A549 (cell line): ENCODE measurements around the gene PEF1. TPM values are rescaled to one million over a fixed set of nuclear protein-coding genes. Genes with fewer than 3 reads are reported as not detected.

Experiments used
- ATAC-seq, 2 experiments: fragments of 200-7000 bp in 1 of 2; fragments of >200 bp in 1 of 2; cut with Nextera tagmentation in 1 of 2; cut with Tn5 transposase in 1 of 2; 3 replicates each; pipeline versions ENCODE4 v1.8.0 to v1.9.1; 2018 to 2020; ENCODE audit warnings: mild to moderate bottlenecking in 1 of 2, moderate library complexity in 1 of 2
- CTCF ChIA-PET: fragments of 300-600 bp; sonication (Branson Sonifier 250); formaldehyde crosslinking; extraction: SDS; loops from one replicate; lab custom pipeline; 2021; ENCODE audit warnings: antibody characterized with exemption, inconsistent platforms; lab: Yijun Ruan, JAX
- POLR2A ChIA-PET: fragments of 350-600 bp; formaldehyde crosslinking; extraction: SDS; loops from one replicate; lab custom pipeline; 2021; ENCODE audit warnings: antibody characterized with exemption, inconsistent platforms; lab: Yijun Ruan, JAX
- DNase-seq, 2 experiments: peaks; one replicate each; pipeline versions ENCODE4 v3.0.0 to v3.0.0-alpha.2; 2011 to 2016; ENCODE audit warnings: low read depth in 1 of 2, low spot score in 1 of 2
- FAIRE-seq: peaks from 2 replicates; lab custom pipeline; 2011; peaks lifted over from hg19 to GRCh38; lab: Jason Lieb, UNC
- H3K27ac ChIP-seq, 2 experiments: fragments of >200 bp; sonication (Bioruptor Twin); formaldehyde crosslinking; 3 replicates each; pipeline ENCODE4 v1.5.1; 2016 to 2017
- H3K4me1 ChIP-seq: fragments of >200 bp; sonication (Bioruptor Twin); formaldehyde crosslinking; 3 replicates; pipeline ENCODE4 v1.6.1; 2016
- H3K4me2 ChIP-seq: fragments of >200 bp; sonication (Bioruptor Twin); formaldehyde crosslinking; 3 replicates; pipeline ENCODE4 v1.6.1; 2016
- H3K4me3 ChIP-seq: fragments of >200 bp; sonication (Bioruptor Twin); formaldehyde crosslinking; 3 replicates; pipeline ENCODE4 v1.5.1; 2016
- H3K9me3 ChIP-seq: fragments of >200 bp; sonication (Bioruptor Twin); formaldehyde crosslinking; 3 replicates; pipeline ENCODE4 v1.6.1; 2016
- ATOH8 ChIP-seq: fragments of 250-450 bp; sonication (Bioruptor Pico); IDR thresholded peaks from 2 replicates; pipeline ENCODE4 v1.5.0; 2020; ENCODE audit warnings: low read depth, mild to moderate bottlenecking, moderate library complexity
- BCL3 ChIP-seq: fragments of >200 bp; sonication (Bioruptor Twin); formaldehyde crosslinking; IDR thresholded peaks from 3 replicates; pipeline ENCODE4 v1.6.1; 2016
- BHLHE40 ChIP-seq: IDR thresholded peaks from 2 replicates; pipeline ENCODE4 v1.6.1; 2012; ENCODE audit warnings: low read depth, low read length, inconsistent platforms
- CBX8 ChIP-seq: fragments of 200-600 bp; sonication (generic); IDR thresholded peaks from 2 replicates; pipeline ENCODE4 v1.6.1; 2016
- CEBPB ChIP-seq, 2 experiments: fragments of >200 bp in 1 of 2; sonication (Bioruptor Twin) in 1 of 2; formaldehyde crosslinking in 1 of 2; IDR thresholded peaks; 2 replicates each; pipeline ENCODE4 v1.6.1; 2012 to 2016
- EHF ChIP-seq: fragments of 250-450 bp; sonication (Bioruptor Pico); IDR thresholded peaks from 2 replicates; pipeline ENCODE4 v1.5.0; 2020; ENCODE audit warnings: mild to moderate bottlenecking
- EP300 ChIP-seq, 2 experiments: fragments of >200 bp; sonication (Bioruptor Twin); formaldehyde crosslinking; IDR thresholded peaks; 2 replicates in 1 of 2; 3 replicates in 1 of 2; pipeline ENCODE4 v1.6.1; 2016 to 2017
- ESRRA ChIP-seq: fragments of 150-350 bp; IDR thresholded peaks from 2 replicates; pipeline ENCODE4 v1.6.1; 2014; ENCODE audit warnings: mild to moderate bottlenecking, low read length, borderline replicate concordance
- FOSB ChIP-seq: fragments of 250-450 bp; sonication (Bioruptor Pico); IDR thresholded peaks from 2 replicates; pipeline ENCODE4 v1.5.0; 2020; ENCODE audit warnings: mild to moderate bottlenecking, moderate library complexity
- FOSL2 ChIP-seq, 2 experiments: fragments of 450-650 bp in 1 of 2; fragments of >200 bp in 1 of 2; sonication (Bioruptor Twin) in 1 of 2; formaldehyde crosslinking; IDR thresholded peaks; 2 replicates each; pipeline versions ENCODE4 v1.5.0 to v1.6.1; 2016 to 2020; ENCODE audit warnings: mild to moderate bottlenecking in 1 of 2, moderate library complexity in 1 of 2
- FOXS1 ChIP-seq: fragments of 250-450 bp; sonication (Bioruptor Pico); IDR thresholded peaks from 2 replicates; pipeline ENCODE4 v1.5.0; 2020; ENCODE audit warnings: mild to moderate bottlenecking, moderate library complexity
- HOXB13 ChIP-seq: fragments of 250-450 bp; sonication (Bioruptor Pico); IDR thresholded peaks from 2 replicates; pipeline ENCODE4 v1.5.0; 2020; ENCODE audit warnings: low read depth, mild to moderate bottlenecking, moderate library complexity
- HOXB5 ChIP-seq: fragments of 250-450 bp; sonication (Bioruptor Pico); IDR thresholded peaks from 2 replicates; pipeline ENCODE4 v1.5.0; 2020; ENCODE audit warnings: mild to moderate bottlenecking, moderate library complexity
- JUN ChIP-seq, 2 experiments: fragments of >200 bp; sonication (Bioruptor Twin); formaldehyde crosslinking; IDR thresholded peaks; 2 replicates in 1 of 2; 3 replicates in 1 of 2; pipeline ENCODE4 v1.6.1; 2016 to 2017
- JUNB ChIP-seq: fragments of >200 bp; sonication (Bioruptor Twin); formaldehyde crosslinking; IDR thresholded peaks from 2 replicates; pipeline ENCODE4 v1.6.1; 2016
- MAFK ChIP-seq: fragments of 450-650 bp; IDR thresholded peaks from 2 replicates; pipeline ENCODE4 v1.6.1; 2014; ENCODE audit not compliant: partially characterized antibody
- MYC ChIP-seq: IDR thresholded peaks from 2 replicates; pipeline ENCODE4 v1.6.1; 2012; ENCODE audit warnings: mild to moderate bottlenecking, inconsistent platforms, low read length, improper control_type of control experiment, borderline replicate concordance
- NPAS2 ChIP-seq: fragments of 250-450 bp; sonication (Bioruptor Pico); IDR thresholded peaks from 2 replicates; pipeline ENCODE4 v1.8.0; 2022; ENCODE audit warnings: mild to moderate bottlenecking, moderate library complexity, borderline replicate concordance
- POLR2AphosphoS2 ChIP-seq: conservative IDR thresholded peaks from 2 replicates; pipeline ENCODE4 v1.6.1; 2012; ENCODE audit warnings: low read length, improper control_type of control experiment, inconsistent platforms
- RAD21 ChIP-seq, 2 experiments: fragments of >200 bp in 1 of 2; sonication (Bioruptor Twin) in 1 of 2; formaldehyde crosslinking in 1 of 2; IDR thresholded peaks in 1 of 2; conservative IDR thresholded peaks in 1 of 2; 2 replicates in 1 of 2; 3 replicates in 1 of 2; pipeline ENCODE4 v1.6.1; 2012 to 2018; ENCODE audit warnings: inconsistent platforms in 1 of 2
- RNF2 ChIP-seq: fragments of 200-600 bp; sonication (generic); IDR thresholded peaks from 2 replicates; pipeline ENCODE4 v1.6.1; 2016; ENCODE audit warnings: low read depth, mild to moderate bottlenecking, antibody characterized with exemption, moderate library complexity, borderline replicate concordance
- SMC3 ChIP-seq: fragments of >200 bp; sonication (Bioruptor Twin); formaldehyde crosslinking; IDR thresholded peaks from 3 replicates; pipeline ENCODE4 v1.6.1; 2018; ENCODE audit warnings: inconsistent platforms
- SREBF2 ChIP-seq: fragments of 450-650 bp; IDR thresholded peaks from 2 replicates; pipeline ENCODE4 v1.6.1; 2014; ENCODE audit warnings: mild to moderate bottlenecking, moderate library complexity
- ZC3H11A ChIP-seq: fragments of 450-650 bp; IDR thresholded peaks from 2 replicates; pipeline ENCODE4 v1.6.1; 2014; ENCODE audit warnings: antibody characterized with exemption, mild to moderate bottlenecking
- ZNF302 ChIP-seq: fragments of 250-450 bp; sonication (Bioruptor Pico); IDR thresholded peaks from 2 replicates; pipeline ENCODE4 v1.9.0; 2021; ENCODE audit warnings: inconsistent platforms, mild to moderate bottlenecking, moderate library complexity
- WGBS: methylation state at CpG from one replicate; pipeline ENCODE4 v1.1.6; 2017; ENCODE audit errors: missing lambda C conversion rate; 5-methylcytosine and 5-hydroxymethylcytosine counted together
- polyA plus RNA-seq, 4 experiments: library from polyadenylated mRNA; depleted of rRNA in 3 of 4; stranded (reverse); fragments of >200 nt; fragmentation: RNase III in 1 of 4; extraction: RNeasy Plus Mini Kit Qiagen cat#74134 plus additional on column Dnase treatment in 1 of 4; gene quantifications; 2 replicates in 3 of 4; 3 replicates in 1 of 4; pipeline ENCODE4 v1.2.3, GENCODE V29; 2011 to 2017
- TF ChIP-seq, protein P1 (sequence below): IDR thresholded peaks from 2 replicates; pipeline ENCODE4 v1.6.1; 2012
- TF ChIP-seq, protein P2 (sequence below): fragments of 200-600 bp; sonication (generic); IDR thresholded peaks from 2 replicates; pipeline ENCODE4 v1.6.1; 2016; ENCODE audit warnings: antibody characterized with exemption, mild to moderate bottlenecking, moderate library complexity
- TF ChIP-seq, protein P3 (sequence below): fragments of 250-450 bp; sonication (Bioruptor Pico); IDR thresholded peaks from 2 replicates; pipeline ENCODE4 v1.5.0; 2021; ENCODE audit warnings: mild to moderate bottlenecking, moderate library complexity, borderline replicate concordance

Gene PEF1
- polyA plus RNA-seq, 2 of the 4 experiments (the other 2 are of a cell fraction) = 38.3 to 47.6 TPM

GRCh38 chr1:31605908-31606427 lies 38.7 kb downstream of the PEF1 start:
- 80% methylated on average over 4 of the region's 4 CpGs for WGBS
- ATAC-seq = no peak
- no peaks in the 10 kb centered on the region for H3K4me1 ChIP-seq
- no peak overlapping the region for H3K4me3 ChIP-seq
- ChIA-PET CTCF (interaction anchor here (1.2 to 3.2 kb wide), 2 partner anchors 12 to 41 kb away, joined by 3 to 13 read pairs; no protein-coding TSS in a partner anchor), POLR2A (no interaction called here)
- FAIRE-seq = no peak
- no peak for DNase-seq
- no peak overlapping the region for H3K27ac ChIP-seq
- H3K9me3 ChIP-seq = no peaks in the 10 kb centered on the region
- TF ChIP-seq, protein P1, sequence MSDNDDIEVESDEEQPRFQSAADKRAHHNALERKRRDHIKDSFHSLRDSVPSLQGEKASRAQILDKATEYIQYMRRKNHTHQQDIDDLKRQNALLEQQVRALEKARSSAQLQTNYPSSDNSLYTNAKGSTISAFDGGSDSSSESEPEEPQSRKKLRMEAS = no peak
- TF ChIP-seq HOXB5 (CRISPR knock-in tag) = no peak
- TF ChIP-seq CEBPB (IDR thresholded peaks at IDR 0.05) = no peak
- TF ChIP-seq ATOH8 = no peak
- TF ChIP-seq MYC = no peak
- TF ChIP-seq ZNF302 (CRISPR knock-in tag) = no peak
- no peak for TF ChIP-seq FOSL2 (IDR thresholded peaks at IDR 0.05)
- TF ChIP-seq FOSL2 (CRISPR knock-in tag; IDR thresholded peaks at IDR 0.05) = no peak
- TF ChIP-seq ZC3H11A = no peak
- TF ChIP-seq BCL3 = no peak
- no peak for TF ChIP-seq HOXB13 (CRISPR knock-in tag)
- TF ChIP-seq, protein P2, sequence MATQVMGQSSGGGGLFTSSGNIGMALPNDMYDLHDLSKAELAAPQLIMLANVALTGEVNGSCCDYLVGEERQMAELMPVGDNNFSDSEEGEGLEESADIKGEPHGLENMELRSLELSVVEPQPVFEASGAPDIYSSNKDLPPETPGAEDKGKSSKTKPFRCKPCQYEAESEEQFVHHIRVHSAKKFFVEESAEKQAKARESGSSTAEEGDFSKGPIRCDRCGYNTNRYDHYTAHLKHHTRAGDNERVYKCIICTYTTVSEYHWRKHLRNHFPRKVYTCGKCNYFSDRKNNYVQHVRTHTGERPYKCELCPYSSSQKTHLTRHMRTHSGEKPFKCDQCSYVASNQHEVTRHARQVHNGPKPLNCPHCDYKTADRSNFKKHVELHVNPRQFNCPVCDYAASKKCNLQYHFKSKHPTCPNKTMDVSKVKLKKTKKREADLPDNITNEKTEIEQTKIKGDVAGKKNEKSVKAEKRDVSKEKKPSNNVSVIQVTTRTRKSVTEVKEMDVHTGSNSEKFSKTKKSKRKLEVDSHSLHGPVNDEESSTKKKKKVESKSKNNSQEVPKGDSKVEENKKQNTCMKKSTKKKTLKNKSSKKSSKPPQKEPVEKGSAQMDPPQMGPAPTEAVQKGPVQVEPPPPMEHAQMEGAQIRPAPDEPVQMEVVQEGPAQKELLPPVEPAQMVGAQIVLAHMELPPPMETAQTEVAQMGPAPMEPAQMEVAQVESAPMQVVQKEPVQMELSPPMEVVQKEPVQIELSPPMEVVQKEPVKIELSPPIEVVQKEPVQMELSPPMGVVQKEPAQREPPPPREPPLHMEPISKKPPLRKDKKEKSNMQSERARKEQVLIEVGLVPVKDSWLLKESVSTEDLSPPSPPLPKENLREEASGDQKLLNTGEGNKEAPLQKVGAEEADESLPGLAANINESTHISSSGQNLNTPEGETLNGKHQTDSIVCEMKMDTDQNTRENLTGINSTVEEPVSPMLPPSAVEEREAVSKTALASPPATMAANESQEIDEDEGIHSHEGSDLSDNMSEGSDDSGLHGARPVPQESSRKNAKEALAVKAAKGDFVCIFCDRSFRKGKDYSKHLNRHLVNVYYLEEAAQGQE = no peak
- no peak for TF ChIP-seq SREBF2
- no peak for TF ChIP-seq RAD21 (conservative IDR thresholded peaks at IDR 0.05 in 1 of 2, IDR thresholded peaks at IDR 0.05 in 1 of 2)
- TF ChIP-seq ESRRA = no peak
- no peak for TF ChIP-seq JUNB
- no peak for TF ChIP-seq EHF
- TF ChIP-seq CBX8 = no peak
- no peak for TF ChIP-seq BHLHE40
- no peak for TF ChIP-seq FOXS1 (CRISPR knock-in tag)
- no peak overlapping the region for H3K4me2 ChIP-seq

- Histone ChIP-seq H3K9me3 (no peaks in the 10 kb centered on the region), H3K4me1 (no peaks in the 10 kb centered on the region), H3K4me3 (no peak overlapping the region), H3K4me2 (no peak overlapping the region), H3K27ac (no peak overlapping the region)
- TF ChIP-seq BHLHE40 (no peak), RNF2 (no peak), SMC3 (no peak), EP300 (IDR thresholded peaks at IDR 0.05) (no peak), MAFK (no peak), FOSB (CRISPR knock-in tag) (no peak), NPAS2 (no peak), BCL3 (no peak), POLR2AphosphoS2 (no peak), ZC3H11A (no peak), JUN (IDR thresholded peaks at IDR 0.05) (no peak), RAD21 (conservative IDR thresholded peaks at IDR 0.05 in 1 of 2, IDR thresholded peaks at IDR 0.05 in 1 of 2) (no peak)
- TF ChIP-seq, protein P3, sequence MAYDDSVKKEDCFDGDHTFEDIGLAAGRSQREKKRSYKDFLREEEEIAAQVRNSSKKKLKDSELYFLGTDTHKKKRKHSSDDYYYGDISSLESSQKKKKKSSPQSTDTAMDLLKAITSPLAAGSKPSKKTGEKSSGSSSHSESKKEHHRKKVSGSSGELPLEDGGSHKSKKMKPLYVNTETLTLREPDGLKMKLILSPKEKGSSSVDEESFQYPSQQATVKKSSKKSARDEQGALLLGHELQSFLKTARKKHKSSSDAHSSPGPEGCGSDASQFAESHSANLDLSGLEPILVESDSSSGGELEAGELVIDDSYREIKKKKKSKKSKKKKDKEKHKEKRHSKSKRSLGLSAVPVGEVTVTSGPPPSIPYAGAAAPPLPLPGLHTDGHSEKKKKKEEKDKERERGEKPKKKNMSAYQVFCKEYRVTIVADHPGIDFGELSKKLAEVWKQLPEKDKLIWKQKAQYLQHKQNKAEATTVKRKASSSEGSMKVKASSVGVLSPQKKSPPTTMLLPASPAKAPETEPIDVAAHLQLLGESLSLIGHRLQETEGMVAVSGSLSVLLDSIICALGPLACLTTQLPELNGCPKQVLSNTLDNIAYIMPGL (CRISPR knock-in tag) = no peak
- ATAC-seq = no peak
- POLR2A ChIA-PET = no interaction called here
- CTCF ChIA-PET = interaction anchor here (0.6 to 3.3 kb wide), 3 partner anchors 8 to 50 kb away, joined by 3 to 12 read pairs (median 5); no protein-coding TSS in a partner anchor
- FAIRE-seq = no peak
- no peak for DNase-seq
- 43% methylated on average over 2 of the region's 2 CpGs for WGBS
Measured at GRCh38 chr1:31602081-31602480, 42.6 kb downstream of the PEF1 start.
